NCI-H1092 treated with DMSO at 0.1 percent for 48 hours (cell line): ENCODE results near the gene MFSD1.
"Not testable (repeated sequence)": the region's sequence is repeated elsewhere in the genome, so short reads cannot be mapped to it uniquely, and the experiment has no call there.

ENCODE experiments used
- DNase-seq: peaks from one replicate; lab custom pipeline; 2025; lab: John Stamatoyannopoulos, UW

The MFSD1 gene

GRCh38 chr3:158776531-158776930 lies 25.3 kb upstream of the MFSD1 start:
- DNase-seq, result no peak

DNA sequence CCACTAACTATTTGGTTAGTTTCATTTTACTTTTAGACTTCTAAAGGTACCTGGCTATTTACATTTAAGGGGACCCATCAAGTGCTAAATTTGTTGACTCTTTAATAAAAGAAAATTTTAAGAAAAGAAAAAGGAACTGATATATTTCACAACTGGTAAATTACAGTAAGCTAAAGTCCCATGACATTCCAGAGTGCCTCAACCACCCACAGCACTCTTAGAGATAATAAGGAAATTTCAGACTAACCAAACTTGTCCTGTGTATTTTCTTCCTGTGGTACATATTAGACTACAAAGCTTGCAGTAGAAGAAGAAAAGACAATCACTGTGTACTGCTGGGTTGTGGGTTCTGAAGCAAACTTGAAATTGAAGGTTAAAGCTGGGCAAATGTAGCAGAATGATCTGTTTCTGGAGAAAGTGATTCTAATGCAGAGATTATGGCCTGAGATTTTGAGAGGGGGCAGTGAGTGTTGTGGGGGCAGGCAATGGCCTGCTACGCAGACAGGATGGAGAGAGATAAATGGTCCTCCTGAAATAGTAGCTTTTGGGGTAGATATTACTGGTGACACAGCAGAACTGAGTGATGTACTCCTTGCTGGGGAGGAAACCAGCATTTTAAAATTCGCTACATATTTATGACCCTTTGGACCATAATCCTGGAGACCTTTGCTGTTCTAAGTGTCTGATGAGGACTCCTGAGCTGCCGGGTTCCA lies 24.5 kb upstream of the MFSD1 start:
- DNase-seq, result no peak

DNA sequence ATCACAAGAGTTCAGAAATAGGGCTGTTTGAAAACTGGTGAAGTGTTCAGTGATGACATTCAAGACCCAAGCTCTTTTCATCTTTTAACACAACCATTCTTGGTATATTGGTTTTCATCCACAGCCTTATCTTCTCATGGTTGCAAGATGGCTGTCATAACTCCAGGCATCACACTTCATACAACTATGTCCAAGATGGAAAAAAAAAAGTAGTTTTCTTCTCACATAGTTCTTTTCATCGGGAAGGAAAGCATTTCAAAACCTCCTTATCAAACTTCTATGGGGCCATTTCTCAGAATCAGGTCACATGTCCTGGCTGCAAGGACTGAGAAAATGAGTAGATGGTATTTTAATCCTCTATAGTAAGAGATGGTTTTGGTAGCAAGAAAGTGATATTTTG lies 21.1 kb upstream of the MFSD1 start:
- no peak for DNase-seq

- no peak for DNase-seq
Observed at GRCh38 chr3:158781191-158781590, 20.7 kb upstream of the MFSD1 start.

- no peak for DNase-seq
Observed at GRCh38 chr3:158781849-158782248, 20.0 kb upstream of the MFSD1 start.

- no peak for DNase-seq
Observed at GRCh38 chr3:158782283-158782989, 19.4 kb upstream of the MFSD1 start.

DNA sequence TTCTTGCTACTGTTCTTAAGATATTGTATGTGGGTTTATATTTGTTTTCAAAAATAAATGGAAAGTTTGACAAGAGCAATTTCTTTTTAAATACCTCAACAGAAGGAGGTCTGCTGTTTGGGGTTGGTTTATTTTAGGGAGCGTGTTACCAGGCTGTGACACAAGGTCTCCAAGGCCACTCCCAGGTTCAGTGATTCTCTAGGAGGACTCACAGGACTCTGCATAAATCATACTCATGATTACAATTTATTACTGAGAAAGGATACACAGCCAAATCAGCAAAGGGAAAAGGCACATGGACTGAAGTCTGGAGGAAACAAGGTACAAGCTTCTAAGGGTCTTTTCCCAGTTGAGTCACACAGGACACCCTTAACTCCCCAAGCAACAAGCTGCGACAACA lies 18.8 kb upstream of the MFSD1 start:
- DNase-seq, result no peak

DNA sequence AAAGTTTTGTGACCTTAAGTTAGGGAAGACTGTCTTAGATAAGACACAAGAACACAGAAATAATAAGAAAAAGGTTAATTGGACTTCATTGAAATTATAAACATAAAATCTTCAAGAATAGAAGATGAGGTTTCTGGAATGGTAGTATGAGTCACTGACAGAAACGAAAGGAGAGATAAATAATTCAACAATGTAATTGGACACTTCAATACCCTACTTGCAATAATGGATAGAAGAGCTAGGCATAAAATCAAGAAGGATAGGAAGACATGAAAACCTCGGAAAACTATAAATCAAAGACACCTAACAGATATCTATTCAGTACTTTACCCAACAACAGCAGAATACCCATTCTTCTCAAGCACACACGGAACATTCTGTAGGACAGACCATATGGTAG lies 15.9 kb upstream of the MFSD1 start:
- DNase-seq, result no peak

DNA sequence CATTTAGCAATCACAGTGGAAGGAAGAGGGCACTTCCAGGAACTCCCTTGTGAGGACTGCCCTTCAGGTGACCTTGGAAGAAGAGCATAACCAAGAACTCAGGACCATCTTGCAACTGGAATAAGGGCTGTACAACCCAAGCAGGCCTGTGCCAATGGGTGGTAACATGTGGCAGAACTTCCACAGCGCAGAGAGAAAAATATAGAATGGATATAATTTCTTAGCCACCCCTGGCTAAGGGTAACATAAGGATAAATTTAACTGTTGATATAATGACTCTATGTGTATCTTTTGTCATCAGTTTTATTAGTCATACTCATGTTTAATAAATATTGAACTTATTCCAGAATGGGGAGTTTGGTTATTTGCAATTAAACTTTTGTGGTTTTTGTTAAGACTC lies 13.4 kb upstream of the MFSD1 start:
- DNase-seq, result no peak

GRCh38 chr3:158789592-158789991 lies 12.3 kb upstream of the MFSD1 start:
- DNase-seq, result no peak

DNA sequence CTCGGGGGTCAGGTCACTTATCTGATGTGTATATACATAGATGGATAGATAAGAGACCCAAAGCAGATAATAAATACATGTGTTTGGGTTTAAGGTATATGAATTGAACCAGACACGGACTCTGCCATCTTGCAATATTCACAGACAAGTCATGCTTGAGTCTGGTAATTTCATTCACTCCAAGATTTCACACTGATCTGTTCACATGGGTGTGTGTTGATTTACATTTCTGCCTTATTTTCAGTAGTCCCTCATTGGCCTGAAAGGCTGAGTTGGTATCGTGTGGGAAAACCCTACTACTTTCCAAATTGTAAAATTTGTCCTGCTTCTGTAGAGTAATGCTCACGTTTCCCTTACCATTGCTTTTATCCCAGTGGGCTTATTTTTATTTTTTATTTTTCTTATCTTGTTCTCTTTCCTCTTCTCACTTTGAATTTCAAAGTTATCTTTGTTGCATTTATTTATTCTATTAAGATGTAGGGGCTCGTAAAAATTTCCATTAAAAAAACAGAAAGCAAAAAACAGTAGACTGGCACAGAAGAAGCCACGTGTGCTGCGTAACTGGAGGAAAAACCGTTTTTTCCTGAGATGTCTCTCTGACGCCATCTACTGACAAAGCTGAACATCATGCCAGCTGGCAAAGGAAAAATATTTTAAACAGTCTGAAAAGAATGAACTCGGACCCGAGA lies 10.8 kb upstream of the MFSD1 start:
- DNase-seq, result peak; percentile 79

DNA sequence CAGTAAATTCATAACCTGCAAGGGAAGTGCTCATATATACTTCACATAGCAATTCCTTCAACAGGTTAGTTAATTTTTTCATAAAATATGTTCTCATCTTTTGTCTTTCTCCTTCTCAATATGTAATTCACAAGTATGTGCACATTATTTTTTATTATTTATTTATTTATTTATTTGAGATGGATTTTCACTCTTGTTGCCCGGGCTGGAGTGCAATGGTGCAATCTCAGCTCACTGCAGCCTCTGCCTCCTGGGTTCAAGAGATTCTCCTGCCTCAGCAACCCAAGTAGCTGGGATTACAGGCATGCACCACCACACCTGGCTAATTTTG lies 10.3 kb upstream of the MFSD1 start:
- DNase-seq, result not testable (repeated sequence)

GRCh38 chr3:158792709-158793108 lies 9.1 kb upstream of the MFSD1 start:
- DNase-seq, result no peak

- no peak for DNase-seq
Observed at GRCh38 chr3:158794206-158794605, 7.6 kb upstream of the MFSD1 start.

GRCh38 chr3:158794936-158795518 lies 6.8 kb upstream of the MFSD1 start:
- peak; percentile 9 for DNase-seq

DNA sequence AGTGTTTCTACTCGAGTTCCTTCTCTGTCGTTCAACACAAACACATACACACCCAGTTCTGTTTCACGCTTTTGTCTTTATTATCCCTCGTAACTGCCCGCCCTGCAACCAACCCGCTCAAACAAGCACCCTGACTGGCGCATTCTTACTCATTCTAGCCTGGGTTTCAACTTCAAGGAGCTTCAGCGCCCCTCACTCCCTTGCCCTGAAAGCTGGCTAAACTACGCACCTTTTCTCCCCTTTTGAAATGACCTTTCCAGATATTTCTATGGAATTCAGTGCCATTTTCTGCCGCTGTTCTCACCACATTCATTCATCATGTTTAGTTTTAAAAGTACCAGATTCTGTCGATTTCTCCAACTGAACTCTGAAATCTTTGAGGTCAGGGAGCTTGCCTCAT lies 653 bp upstream of the MFSD1 start:
- peak; percentile 2 for DNase-seq

DNA sequence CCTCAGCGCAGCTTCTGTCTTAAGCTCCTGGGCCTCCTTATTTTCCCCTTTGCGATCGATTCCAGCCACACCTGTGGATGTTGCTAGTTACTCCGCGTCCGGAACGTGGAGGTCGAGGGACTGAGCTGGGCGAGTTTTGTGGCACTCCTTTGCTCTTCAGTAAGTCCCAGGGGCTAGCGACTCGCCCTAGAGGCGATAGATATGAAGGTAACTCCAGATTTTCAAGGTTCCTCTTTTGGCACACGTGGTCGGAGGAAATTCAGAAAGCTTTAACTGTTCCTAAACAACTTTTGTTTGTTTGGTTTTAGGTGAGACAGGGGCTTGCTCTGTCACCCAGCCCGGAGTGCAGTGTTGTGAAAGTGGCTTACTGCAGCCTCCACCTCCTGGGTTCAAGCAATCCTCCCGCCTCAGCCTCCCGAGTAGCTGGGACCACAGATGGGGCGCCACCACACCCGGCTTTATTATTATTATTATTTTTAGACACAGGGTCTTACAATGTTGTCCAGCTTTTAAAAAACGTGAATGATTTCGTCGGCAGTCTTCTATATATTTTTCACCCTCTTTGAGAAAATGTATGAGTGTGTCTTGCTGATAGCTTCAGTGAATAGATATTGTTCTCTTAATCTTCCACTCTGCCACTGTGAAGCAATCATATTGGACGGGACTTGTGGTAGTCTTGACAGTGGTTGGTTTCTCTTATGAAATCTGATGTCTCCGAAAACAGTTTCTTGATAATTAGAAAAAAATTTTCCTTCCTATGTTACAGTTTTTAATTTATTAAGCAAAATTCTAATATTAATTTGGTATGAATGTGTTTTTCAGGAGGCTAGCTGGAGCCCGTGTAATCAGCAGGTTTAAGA lies 785 bp downstream of the MFSD1 start:
- no peak for DNase-seq

- no peak for DNase-seq
Observed at GRCh38 chr3:158804441-158804840, 2.6 kb downstream of the MFSD1 start.

DNA sequence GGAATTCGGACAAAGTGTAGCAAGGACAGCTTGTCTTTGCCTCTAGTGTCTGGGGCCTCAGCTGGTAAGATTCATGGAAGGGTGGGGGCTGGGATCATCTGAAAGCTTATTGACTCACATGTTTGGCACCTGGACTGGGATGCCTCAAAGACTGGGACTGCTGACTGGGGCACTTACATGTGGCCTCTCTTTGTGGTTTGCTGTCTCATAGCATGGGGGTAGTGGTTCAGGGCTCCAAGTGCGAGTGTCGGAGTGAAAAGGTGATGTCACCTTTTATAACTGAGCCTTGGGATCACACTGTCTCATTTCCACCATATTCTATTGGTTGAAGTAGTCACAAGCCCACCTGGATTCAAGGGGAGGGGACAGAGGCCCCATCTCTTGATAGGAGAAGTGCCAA lies 6.8 kb downstream of the MFSD1 start:
- DNase-seq, result no peak

- no peak for DNase-seq
Observed at GRCh38 chr3:158809642-158810041, 7.8 kb downstream of the MFSD1 start.

DNA sequence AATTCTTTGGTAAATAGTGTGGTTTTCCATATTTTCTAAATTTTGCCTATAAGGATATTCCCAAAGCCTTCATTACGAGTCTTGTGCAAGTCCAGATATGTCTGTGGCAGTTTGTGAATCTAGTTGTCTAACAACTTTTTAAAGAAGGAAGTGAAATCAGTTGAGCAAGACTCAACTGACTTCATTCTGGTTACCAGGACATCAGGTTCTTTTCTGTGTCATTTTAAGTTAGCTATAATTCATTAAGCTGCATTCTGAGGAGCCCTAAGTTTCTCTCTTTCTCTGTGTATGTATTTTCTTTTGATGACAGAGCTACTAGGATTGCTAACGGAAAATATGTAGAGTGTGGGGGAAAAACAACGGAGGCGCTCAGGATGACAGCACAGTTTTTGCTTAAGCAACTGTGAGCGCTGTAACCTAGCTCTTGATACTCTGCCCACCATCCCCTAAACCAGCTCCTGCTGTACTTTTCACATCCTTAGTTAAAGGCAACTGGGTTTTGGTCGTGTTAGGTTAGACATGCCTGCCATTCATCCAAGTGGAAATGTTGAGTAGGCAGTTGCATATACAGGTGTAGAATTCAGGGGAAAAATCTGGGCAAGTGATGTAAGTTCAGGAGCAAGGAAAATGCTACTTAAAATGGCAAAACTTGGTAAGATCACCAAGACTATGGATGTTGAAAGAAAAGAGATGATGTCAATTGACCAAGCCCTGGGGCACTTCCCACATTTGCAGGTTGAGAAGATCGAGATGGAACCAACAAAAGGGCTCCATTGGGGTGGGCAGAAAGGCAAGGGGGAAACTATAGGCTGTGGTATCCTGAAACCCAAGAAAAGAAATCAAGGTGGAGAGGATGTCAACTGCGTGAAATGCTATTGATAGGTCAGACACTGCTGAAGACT lies 9.2 kb downstream of the MFSD1 start:
- no peak for DNase-seq
